Ectodermal cell (in vitro differentiated cells): ENCODE measurements around the gene KRTAP29-1.

Experiments used
- H3K27ac ChIP-seq: 2 replicates; pipeline ENCODE4 v1.7.0; 2013; ENCODE audit warnings: mild to moderate bottlenecking, low read depth, low read length; ENCODE audit not compliant: insufficient read depth, poor library complexity, severe bottlenecking
- H3K27me3 ChIP-seq: 2 replicates; pipeline ENCODE4 v1.7.0; 2013; ENCODE audit warnings: mild to moderate bottlenecking, low read length; ENCODE audit not compliant: insufficient read depth, control insufficient read depth, poor library complexity, severe bottlenecking
- H3K36me3 ChIP-seq: one replicate; pipeline ENCODE4 v1.7.0; 2013; ENCODE audit warnings: low read length; ENCODE audit not compliant: control insufficient read depth, insufficient read depth
- H3K4me1 ChIP-seq: one replicate; pipeline ENCODE4 v1.7.0; 2013; ENCODE audit warnings: low read length; ENCODE audit not compliant: control insufficient read depth, insufficient read depth
- H3K4me3 ChIP-seq: 2 replicates; pipeline ENCODE4 v1.7.0; 2013; ENCODE audit warnings: low read depth, low read length, control low read depth; ENCODE audit not compliant: insufficient read depth
- H3K9me3 ChIP-seq: 2 replicates; pipeline ENCODE4 v1.7.0; 2013; ENCODE audit warnings: mild to moderate bottlenecking, low read length, moderate library complexity; ENCODE audit not compliant: control insufficient read depth
- WGBS, 2 experiments: methylation state at CpG; one replicate each; pipeline ENCODE4 v1.1.7; 2013; ENCODE audit warnings: missing lambda C conversion rate in 2 of 2; 5-methylcytosine and 5-hydroxymethylcytosine counted together

The KRTAP29-1 gene

DNA sequence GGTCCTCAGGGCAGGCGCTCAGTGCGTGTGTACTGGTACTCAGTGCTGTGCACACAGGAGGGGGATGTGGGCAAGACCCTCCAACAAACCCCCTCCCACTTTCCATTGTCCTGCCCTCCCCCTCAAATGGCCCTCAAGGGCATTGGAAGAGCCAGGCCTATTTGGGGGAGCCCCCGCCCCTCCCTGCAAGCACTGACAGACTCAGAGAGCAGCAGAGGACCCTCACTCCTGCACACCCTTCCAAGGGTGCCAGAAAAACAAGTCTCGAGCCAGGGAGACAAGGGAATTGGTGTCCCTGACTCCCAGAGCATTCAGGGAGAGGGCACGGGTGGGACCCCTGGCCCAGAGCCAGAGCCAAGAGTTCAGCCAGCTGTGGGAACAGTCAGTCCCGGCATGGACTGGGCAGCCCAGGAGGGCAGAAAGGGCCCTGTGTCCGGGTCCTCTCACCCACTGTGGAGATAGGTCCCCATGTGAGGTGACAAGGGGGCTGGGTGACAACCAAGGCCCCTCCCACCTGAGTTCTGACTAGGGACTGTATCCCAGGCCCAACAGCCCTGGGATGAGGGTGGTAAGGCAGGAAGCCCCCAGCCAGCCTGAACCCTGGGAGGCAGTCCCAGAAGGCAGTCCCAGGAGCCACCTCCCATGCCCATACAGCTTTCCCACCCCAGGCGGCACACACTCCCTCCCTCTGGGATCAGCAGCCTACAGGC, 24.9 kb upstream of the KRTAP29-1 start:
- no peaks in the 10 kb centered on the region for H3K27me3 ChIP-seq
- H3K4me1 ChIP-seq: no peaks in the 10 kb centered on the region
- no peaks in the 10 kb centered on the region for H3K9me3 ChIP-seq
- no peaks in the 10 kb centered on the region for H3K36me3 ChIP-seq
- 93% methylated on average over 8 of the region's 8 CpGs for WGBS, 2 experiments
- no peak overlapping the region for H3K4me3 ChIP-seq
- no peak overlapping the region for H3K27ac ChIP-seq

DNA sequence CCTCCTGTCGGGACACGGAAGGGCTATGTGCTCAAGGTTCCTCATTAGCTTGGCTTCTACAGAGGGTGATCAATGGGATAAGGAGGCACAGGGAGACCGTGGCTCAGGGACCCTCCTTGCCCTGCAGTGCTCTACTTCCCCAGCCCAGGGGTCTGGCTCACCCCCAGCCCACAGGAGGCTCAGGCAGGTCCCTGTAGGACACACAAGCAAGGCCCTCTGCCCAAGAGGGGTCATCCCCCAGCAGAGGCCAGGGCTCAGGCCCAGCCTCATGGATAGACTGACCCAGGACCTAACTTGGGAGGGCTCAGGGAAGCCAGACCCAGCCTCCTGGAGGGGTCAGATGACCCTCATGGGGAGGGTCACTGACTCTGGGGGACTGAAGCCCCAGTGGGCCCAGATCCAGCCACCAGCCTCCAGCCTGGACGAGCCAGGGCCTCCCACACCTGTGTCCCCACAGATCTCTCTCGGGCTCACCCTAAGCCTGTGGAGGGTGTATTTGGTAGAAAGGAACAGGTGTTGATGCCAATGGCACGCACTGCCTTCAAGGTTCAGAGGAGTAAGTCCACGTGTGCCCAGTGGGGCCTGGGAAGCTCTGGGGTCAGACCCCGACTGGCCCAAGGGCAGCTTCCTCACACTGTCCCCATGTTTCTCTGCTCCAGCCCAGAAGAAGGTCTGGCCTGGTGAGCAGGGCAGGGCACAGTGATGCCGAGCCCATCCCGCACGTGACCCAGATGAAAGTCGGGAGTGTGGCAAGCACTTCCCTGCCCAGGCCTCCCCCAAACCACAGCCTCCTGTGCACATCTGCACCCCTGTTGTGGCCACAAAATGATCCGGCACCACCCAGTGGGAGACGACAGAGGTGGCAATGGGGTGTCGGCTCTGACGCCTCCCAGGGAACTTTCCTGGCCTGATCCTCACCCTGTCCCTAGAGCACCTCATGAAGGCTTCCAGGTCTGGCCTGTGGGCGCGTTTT, 23.8 kb upstream of the KRTAP29-1 start:
- WGBS, 2 experiments: 90 to 92% methylated on average over 18 of the region's 18 CpGs
- Histone ChIP-seq H3K9me3 (no peaks in the 10 kb centered on the region), H3K27ac (no peak overlapping the region)

DNA sequence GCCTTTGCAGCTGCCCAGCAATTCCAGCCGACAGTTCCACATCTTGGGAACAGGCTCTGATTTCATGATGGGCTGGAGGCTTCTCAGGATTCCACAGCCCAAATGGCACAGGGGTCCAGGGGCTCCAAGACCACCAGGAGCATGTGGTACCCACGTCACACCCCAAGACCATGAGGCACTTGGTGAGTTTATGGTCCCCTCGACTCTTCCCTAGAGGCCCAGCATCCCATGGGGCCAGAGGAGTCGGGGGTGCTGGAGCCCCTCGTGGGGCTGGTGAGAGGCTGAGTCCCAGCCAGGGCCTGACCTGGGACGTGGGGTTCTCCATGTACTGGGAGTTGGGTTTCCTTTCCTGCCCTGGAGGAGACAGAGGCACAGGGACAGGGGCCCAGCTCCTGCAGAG, 23.0 kb upstream of the KRTAP29-1 start:
- H3K4me1 ChIP-seq: no peaks in the 10 kb centered on the region
- no peak overlapping the region for H3K4me3 ChIP-seq
- H3K36me3 ChIP-seq: no peaks in the 10 kb centered on the region
- no peaks in the 10 kb centered on the region for H3K9me3 ChIP-seq
- H3K27me3 ChIP-seq: no peaks in the 10 kb centered on the region
- no peak overlapping the region for H3K27ac ChIP-seq
- 95 to 96% methylated on average over 6 of the region's 6 CpGs for WGBS, 2 experiments

More for the DNA sequence above, 23.8 kb upstream of the KRTAP29-1 start:
- no peak overlapping the region for H3K4me3 ChIP-seq
- H3K36me3 ChIP-seq: no peaks in the 10 kb centered on the region
- no peaks in the 10 kb centered on the region for H3K4me1 ChIP-seq
- no peaks in the 10 kb centered on the region for H3K27me3 ChIP-seq

DNA sequence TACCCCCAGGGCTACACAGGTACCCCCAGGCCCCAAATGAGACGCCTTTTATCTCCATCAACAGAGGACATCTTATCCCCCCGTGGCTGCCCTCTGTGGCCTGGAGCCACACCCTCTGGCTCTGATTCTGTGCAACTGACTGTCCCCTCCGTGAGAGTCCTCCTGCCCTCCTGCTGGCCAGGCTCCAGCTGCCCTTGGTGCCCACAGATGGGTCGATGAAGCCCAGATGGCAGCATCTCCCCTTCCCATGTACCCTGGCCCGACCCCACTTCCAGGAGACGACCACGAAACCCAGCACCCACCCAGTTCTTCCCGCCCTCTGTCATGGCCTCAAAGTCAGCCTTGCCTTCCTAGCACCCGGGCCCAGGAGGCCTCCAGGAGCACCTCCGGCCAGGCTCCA, 22.5 kb upstream of the KRTAP29-1 start:
- no peaks in the 10 kb centered on the region for H3K4me1 ChIP-seq
- no peaks in the 10 kb centered on the region for H3K27me3 ChIP-seq
- H3K36me3 ChIP-seq: no peaks in the 10 kb centered on the region
- no peak overlapping the region for H3K4me3 ChIP-seq
- H3K9me3 ChIP-seq: no peaks in the 10 kb centered on the region
- WGBS, 2 experiments: 91 to 95% methylated on average over 10 of the region's 10 CpGs
- no peak overlapping the region for H3K27ac ChIP-seq

DNA sequence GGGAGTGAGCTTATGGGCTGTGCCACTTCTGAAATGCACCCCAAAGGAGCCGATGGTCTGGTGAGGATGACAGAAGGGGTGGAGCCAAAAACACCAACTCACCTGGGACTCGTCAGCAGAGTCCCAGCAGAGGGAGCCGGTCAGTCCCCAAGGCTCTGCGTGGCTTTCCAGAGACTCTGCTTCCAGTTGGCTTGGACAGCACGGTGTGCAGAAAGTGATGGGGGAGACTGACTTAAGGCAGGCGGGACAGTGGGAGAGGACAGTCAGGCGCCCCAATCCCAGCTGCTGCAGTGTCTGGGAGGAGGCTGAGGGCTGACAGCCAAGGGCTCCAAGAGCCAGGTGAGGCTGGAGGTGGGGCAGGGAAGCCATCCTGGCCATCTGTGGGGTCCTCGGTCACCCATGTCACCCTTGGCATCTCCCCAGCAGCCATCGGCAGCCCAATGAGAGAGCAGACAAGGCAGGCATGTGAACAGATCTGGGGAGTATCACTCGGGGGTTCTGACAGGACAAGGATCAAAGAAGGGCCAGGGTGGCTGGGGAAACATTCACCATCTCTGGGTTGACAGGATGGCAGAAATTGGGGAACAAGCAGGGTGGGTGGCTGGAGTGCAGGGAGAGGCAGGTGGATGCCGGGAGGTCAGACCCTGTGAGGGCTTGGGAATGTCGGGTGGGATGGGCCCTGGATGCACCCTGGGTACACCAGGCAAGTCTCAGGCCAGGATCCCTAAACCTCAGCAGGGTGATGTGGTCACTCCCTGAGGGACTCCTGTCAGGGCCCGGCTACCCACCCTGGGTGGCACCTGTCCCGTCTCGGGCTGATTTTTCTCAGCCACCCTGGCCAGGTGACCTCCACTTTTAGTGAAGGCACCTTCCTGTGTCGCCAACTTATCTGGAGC, 21.8 kb upstream of the KRTAP29-1 start:
- Histone ChIP-seq H3K4me3 (no peak overlapping the region), H3K27ac (no peak overlapping the region), H3K4me1 (no peaks in the 10 kb centered on the region), H3K27me3 (no peaks in the 10 kb centered on the region), H3K9me3 (peaks cover 2% of the 10 kb centered on the region), H3K36me3 (no peaks in the 10 kb centered on the region)
- WGBS, 2 experiments: 75% methylated on average over 16 of the region's 16 CpGs

DNA sequence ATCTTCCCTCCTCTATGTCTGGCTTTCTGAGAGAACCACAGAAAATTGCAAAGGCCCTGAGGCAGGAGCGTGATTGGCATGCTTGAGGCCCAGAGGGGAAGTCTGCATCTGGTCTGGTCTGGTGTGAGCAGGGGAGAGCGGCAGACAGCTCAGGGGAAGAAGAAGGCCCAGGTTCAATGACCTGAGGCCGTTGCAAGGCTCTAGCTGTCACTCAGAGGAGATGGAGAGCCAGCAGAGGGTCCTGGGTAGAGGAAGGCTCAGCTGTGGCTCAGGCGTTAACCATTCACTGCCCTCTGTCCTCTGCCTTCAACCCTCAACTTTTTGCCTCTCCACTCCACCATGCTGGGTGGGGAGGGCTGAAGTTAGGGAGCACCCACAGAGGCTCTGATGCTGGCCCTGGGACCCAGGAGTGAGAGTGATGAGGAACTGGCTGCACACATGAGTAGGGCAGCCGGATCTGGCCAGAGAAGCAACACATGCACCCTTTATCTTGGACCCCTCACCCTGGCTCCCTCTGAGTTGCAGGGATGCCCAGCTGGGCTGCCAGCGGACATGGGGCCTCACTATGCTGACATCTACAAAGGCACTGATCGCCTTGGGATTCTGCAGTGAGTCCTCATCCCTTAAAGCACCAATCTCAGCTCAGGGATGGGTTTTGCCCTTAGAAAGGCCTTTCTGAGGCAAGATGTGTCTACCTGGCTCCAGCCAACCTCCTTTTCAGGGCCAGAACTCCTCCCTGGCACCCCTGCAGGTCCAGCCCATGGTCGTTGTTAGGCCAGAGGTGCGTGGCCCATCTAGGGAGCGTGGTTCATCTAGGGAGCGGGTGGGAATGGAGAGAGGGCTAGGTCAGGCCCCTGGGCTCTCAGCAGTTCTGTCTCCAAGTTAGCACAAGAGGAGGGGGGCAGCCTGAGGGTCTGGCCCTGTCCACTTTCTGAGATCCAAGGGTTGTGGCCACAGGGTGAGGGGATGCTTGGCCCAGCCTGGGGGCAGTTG, 20.5 kb upstream of the KRTAP29-1 start:
- no peaks in the 10 kb centered on the region for H3K27me3 ChIP-seq
- H3K36me3 ChIP-seq: no peaks in the 10 kb centered on the region
- 89 to 93% methylated on average over 11 of the region's 11 CpGs for WGBS, 2 experiments
- no peak overlapping the region for H3K4me3 ChIP-seq
- no peaks in the 10 kb centered on the region for H3K4me1 ChIP-seq
- no peak overlapping the region for H3K27ac ChIP-seq
- peaks cover 3% of the 10 kb centered on the region for H3K9me3 ChIP-seq

DNA sequence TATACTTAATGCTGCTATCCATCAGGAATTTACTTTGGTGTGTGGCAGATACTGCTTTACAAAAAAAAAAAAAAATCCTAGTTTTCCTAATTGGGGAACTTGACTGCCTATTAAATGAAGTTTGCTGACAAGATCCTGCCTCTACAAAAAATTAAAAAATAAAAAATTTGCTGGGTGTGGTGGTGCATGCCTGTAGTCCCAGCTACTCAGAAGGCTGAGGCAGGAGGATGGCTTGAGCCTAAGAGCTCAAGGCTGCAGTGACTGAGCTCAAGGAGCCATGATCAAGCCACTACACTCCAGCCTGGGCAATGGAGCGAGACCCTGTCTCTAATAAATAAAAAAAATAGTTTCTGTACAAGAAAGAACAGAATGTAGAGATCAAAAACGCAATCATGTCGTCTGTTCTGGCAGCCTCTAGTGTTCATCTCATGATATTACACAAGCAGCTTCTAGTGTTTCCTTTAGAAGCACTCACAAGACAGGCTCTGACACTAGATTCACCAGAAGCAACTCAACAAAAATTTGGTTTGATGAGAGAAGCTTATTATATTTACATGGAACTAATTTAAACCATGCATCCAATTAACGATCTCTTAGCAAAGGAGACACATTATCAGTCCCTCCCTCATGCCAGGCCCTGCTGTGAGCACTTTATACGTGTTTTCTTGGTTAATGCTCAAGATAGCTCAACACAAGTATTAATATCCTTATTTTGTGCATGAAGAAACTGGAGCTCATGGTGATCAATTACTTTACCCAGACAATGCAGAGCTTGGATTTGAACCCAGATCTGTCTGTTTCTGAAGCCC, 19.6 kb upstream of the KRTAP29-1 start:
- 50 to 56% methylated on average over 5 of the region's 5 CpGs for WGBS, 2 experiments
- Histone ChIP-seq H3K27me3 (no peaks in the 10 kb centered on the region), H3K9me3 (peaks cover 3% of the 10 kb centered on the region), H3K36me3 (no peaks in the 10 kb centered on the region), H3K4me3 (no peak overlapping the region), H3K4me1 (no peaks in the 10 kb centered on the region), H3K27ac (no peak overlapping the region)

DNA sequence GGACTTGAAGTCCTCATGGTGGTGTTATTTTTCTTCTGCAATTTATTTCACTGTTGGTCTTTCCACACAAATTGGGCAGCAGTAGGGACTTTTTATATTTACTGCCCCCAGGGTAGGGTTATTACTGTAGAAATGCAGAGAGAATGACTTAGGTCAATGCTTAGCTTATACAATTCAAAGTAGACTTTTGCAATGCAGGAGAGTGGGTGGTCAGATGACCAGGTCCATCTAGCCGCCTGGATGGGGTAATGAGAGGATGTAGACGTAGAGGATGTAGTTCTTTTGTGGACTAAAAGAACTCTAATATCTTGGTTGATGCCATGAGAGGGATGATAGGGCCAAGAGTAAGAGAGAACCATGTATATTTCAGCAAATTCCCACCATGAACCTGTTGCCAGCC, 15.6 kb upstream of the KRTAP29-1 start:
- Histone ChIP-seq H3K27me3 (no peaks in the 10 kb centered on the region), H3K9me3 (peaks cover 3% of the 10 kb centered on the region), H3K36me3 (no peaks in the 10 kb centered on the region), H3K27ac (no peak overlapping the region), H3K4me1 (no peaks in the 10 kb centered on the region), H3K4me3 (no peak overlapping the region)
- 39 to 50% methylated on average over 2 of the region's 2 CpGs for WGBS, 2 experiments
